ENCODE data around the gene QKI. TPM values are rescaled to one million over a fixed set of nuclear protein-coding genes. Genes with fewer than 3 reads are reported as not detected.

QKI gene
- 214 TPM for total RNA-seq

GRCh38 chr6:163414117-163414945 is at the start of gene QKI:
Gene QKI, plus strand, starts transcription at chr6:163414718. Its CDS starts 476 bp downstream, at chr6:163415194.

